ENCODE data around the gene CCDC57.

The CCDC57 gene

DNA sequence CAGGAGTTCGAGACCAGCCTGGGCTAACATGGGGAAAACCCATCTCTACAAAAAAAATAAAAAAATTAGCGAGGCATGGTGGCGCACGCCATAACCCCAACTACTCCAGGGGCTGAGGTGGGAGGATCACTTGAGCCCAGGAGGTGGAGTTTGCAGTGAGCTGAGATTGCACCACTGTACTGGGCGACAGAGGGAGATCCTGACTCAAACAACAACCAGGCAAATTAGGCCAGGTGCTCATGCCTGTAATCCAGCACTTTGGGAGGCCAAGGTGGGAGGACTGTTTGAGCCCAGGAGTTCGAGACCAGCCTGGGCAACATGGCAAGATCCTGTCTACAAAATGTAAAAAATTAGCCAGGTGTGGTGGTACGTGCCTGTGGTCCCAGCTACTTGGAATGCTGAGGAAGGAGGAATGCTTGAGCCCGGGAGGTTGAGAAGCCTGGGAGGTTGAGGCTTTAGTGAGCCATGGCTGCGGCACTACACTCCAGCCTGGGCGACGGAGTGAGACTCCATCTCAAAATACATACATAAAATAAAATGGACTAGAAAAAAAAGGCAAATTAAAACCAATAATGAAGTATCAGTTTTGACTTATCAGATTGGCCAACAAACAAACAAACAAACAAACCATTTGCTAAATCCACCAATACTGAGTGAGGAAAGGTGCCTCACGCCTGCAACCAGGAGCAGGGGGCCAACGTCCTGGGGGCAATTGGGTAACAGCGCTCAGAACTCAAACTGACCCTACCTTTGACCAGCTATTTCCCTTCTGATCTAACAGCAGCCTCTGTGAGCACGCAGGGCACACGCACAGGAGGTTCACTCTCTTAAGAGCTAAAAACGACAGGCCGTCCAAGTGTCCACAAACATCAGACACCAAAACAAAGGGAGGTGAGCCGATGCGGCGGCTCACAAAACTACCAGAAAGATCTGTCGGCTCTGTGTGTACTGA, 95.2 kb downstream of the CCDC57 start:
- no peak overlapping the region for H3K4me3 Mint-ChIP-seq
- peaks cover 17% of the 10 kb centered on the region for H3K36me3 Mint-ChIP-seq (ENCODE audit: low read depth)
- no peaks in the 10 kb centered on the region for H3K27me3 Mint-ChIP-seq
- no peak overlapping the region for H3K27ac Mint-ChIP-seq
- intact Hi-C loops (cut with micrococcal nuclease) = no loop called here
- H3K9me3 Mint-ChIP-seq = no peaks in the 10 kb centered on the region
- H3K4me1 Mint-ChIP-seq (ENCODE audit: low read depth) = peaks cover 22% of the 10 kb centered on the region

DNA sequence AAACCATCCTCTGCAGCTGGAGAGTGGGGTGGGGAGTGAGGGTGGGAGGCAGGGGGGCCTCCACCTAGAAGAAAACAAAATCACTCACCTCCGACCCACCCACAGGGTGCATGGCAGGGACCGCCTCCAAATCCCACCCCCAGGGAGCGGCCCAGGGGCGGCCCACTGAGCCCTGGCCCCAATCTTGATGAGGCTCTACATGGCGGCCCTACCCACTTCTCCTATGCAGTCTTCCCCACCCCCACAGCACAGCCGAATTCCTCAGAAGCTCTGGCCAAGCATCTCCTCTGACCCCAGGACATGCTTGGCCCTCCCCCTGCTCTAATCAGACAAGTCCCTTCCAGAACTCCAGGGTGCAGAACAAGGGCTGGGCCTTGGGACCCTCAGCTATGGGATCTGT, 96.4 kb downstream of the CCDC57 start:
- Mint-ChIP-seq H3K4me3 (no peak overlapping the region), H3K27ac (no peak overlapping the region), H3K36me3 (ENCODE audit: low read depth) (peaks cover 9% of the 10 kb centered on the region), H3K9me3 (no peaks in the 10 kb centered on the region), H3K4me1 (ENCODE audit: low read depth) (peaks cover 10% of the 10 kb centered on the region), H3K27me3 (no peaks in the 10 kb centered on the region)
- intact Hi-C loops (cut with micrococcal nuclease) = no loop called here

DNA sequence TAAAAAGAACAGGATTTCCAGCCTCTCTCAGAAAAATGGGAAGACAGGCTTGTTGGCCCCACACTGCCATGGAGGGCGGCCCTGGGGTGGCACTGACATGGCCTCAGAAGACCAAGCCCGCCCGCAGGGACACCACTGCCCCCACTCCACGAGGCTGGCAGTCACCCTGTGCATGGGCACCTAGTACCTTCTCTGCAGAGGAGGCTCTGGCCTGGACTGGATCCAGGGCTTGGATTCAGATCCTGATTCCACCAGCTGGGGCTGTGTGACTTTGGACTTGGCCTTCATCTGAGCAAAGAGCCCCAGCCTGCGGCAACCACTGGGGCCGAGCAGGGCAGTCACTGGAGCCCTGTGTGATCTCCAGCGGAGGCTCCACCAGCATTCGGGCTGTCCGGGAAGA, 97.8 kb downstream of the CCDC57 start:
- Mint-ChIP-seq H3K27me3 (no peaks in the 10 kb centered on the region), H3K4me3 (no peak overlapping the region), H3K36me3 (ENCODE audit: low read depth) (peaks cover 9% of the 10 kb centered on the region), H3K27ac (no peak overlapping the region), H3K4me1 (ENCODE audit: low read depth) (peaks cover 7% of the 10 kb centered on the region), H3K9me3 (no peaks in the 10 kb centered on the region)
- intact Hi-C loops (cut with micrococcal nuclease) = no loop called here

GRCh38 chr17:82114447-82114846, 98.2 kb downstream of the CCDC57 start:
- Mint-ChIP-seq H3K4me1 (ENCODE audit: low read depth) (peaks cover 4% of the 10 kb centered on the region), H3K4me3 (no peak overlapping the region), H3K27ac (no peak overlapping the region), H3K27me3 (no peaks in the 10 kb centered on the region), H3K9me3 (no peaks in the 10 kb centered on the region), H3K36me3 (ENCODE audit: low read depth) (peaks cover 9% of the 10 kb centered on the region)
- intact Hi-C loops (cut with micrococcal nuclease) = no loop called here

GRCh38 chr17:82113941-82114340, 98.7 kb downstream of the CCDC57 start:
- no peak overlapping the region for H3K4me3 Mint-ChIP-seq

DNA sequence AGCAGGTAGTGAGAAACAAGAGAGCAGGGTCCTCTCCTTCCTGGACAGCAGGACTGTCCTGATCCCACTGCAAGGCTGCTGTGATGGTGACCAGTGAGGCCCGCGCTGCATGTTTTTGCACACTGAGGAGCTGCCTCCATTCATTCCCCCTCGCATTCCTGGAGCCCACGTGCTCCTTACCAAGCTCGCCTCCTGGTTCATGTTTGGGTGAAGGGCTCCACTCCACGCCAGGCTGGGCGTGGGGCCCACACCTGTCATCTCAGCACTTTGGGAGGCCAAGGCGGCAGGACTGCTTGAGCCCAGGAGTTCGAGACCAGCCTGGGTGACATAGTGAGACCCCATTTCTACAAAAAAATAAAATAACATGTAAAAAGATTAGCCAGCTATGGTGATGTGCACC, 99.2 kb downstream of the CCDC57 start:
- no peak overlapping the region for H3K27ac Mint-ChIP-seq
- intact Hi-C loops (cut with micrococcal nuclease) = no loop called here
- no peaks in the 10 kb centered on the region for H3K27me3 Mint-ChIP-seq
- H3K4me3 Mint-ChIP-seq = no peak overlapping the region
- no peaks in the 10 kb centered on the region for H3K4me1 Mint-ChIP-seq (ENCODE audit: low read depth)
- H3K9me3 Mint-ChIP-seq = no peaks in the 10 kb centered on the region
- peaks cover 9% of the 10 kb centered on the region for H3K36me3 Mint-ChIP-seq (ENCODE audit: low read depth)

More at GRCh38 chr17:82113941-82114340, 98.7 kb downstream of the CCDC57 start:
- intact Hi-C loops (cut with micrococcal nuclease) = no loop called here
- H3K27ac Mint-ChIP-seq = no peak overlapping the region
- H3K9me3 Mint-ChIP-seq = no peaks in the 10 kb centered on the region
- peaks cover 9% of the 10 kb centered on the region for H3K36me3 Mint-ChIP-seq (ENCODE audit: low read depth)
- no peaks in the 10 kb centered on the region for H3K4me1 Mint-ChIP-seq (ENCODE audit: low read depth)
- no peaks in the 10 kb centered on the region for H3K27me3 Mint-ChIP-seq

DNA sequence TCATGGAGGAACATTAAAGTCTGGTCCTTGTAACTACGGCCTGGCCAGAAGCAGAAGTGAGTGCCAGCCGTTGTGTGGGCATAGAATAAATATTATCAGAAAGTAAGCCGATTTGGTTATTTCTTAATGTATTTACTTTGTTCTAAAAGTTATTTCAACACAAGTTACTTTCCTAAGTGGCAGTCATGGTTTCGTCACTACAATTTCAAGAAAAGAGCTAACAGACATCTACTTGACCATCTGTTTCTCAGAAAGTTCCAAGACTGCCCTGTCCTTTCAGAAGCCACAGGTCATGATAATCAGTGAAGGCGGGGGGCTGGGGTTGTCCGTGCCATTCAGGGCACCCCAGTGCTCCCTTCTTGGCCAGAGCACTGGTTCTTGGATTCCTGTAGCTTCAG, 99.7 kb downstream of the CCDC57 start:
- Mint-ChIP-seq H3K27me3 (no peaks in the 10 kb centered on the region), H3K27ac (no peak overlapping the region), H3K36me3 (ENCODE audit: low read depth) (peaks cover 9% of the 10 kb centered on the region), H3K9me3 (no peaks in the 10 kb centered on the region), H3K4me3 (no peak overlapping the region), H3K4me1 (ENCODE audit: low read depth) (no peaks in the 10 kb centered on the region)
- intact Hi-C loops (cut with micrococcal nuclease) = no loop called here

DNA sequence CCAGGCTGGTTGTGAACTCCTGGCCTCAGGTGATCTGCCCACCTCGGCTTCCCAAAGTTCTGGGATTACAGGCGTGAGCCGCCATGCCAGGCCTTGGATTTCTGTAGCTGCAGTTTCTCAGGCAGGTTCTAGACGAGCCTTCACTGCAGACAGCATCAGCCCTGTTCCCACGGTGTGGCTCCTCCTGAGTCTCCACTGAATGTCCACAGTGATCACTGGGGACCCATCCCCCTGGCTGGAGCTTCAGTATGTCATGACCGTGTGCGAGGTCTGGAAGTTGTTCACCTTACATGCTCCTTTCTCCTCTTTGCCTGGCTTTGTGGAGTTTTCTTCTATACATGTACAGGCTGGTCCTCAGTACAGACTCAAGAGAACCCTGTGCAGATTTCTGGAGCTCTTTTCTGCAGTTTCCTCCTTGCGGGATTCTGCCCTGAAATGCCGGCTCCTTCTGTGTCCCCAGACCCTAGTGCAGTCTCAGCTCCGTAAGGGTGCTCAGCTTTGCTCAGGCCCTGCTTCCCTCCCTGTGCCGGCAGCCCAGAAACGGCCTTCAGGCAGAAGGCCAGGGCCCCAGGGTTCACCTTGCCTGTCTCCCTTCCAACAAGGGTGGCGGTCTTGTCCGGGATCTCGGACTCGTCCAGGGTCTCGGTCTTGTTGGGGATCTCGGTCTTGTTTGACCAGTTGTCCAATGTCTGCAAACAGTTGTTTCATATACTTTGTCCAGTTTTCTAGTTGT, 100.3 kb downstream of the CCDC57 start:
- no peaks in the 10 kb centered on the region for H3K9me3 Mint-ChIP-seq
- no peak overlapping the region for H3K27ac Mint-ChIP-seq
- no peak overlapping the region for H3K4me3 Mint-ChIP-seq
- peaks cover 2% of the 10 kb centered on the region for H3K4me1 Mint-ChIP-seq (ENCODE audit: low read depth)
- H3K36me3 Mint-ChIP-seq (ENCODE audit: low read depth) = peaks cover 9% of the 10 kb centered on the region
- H3K27me3 Mint-ChIP-seq = no peaks in the 10 kb centered on the region
- intact Hi-C loops (cut with micrococcal nuclease) = no loop called here

- H3K9me3 Mint-ChIP-seq = no peaks in the 10 kb centered on the region
- intact Hi-C loops (cut with micrococcal nuclease) = no loop called here
- peaks cover 9% of the 10 kb centered on the region for H3K36me3 Mint-ChIP-seq (ENCODE audit: low read depth)
- no peaks in the 10 kb centered on the region for H3K27me3 Mint-ChIP-seq
- H3K4me3 Mint-ChIP-seq = no peak overlapping the region
- no peak overlapping the region for H3K27ac Mint-ChIP-seq
- H3K4me1 Mint-ChIP-seq (ENCODE audit: low read depth) = peaks cover 22% of the 10 kb centered on the region
Observed at GRCh38 chr17:82110298-82110697, 102.3 kb downstream of the CCDC57 start.

- H3K27ac Mint-ChIP-seq = no peak overlapping the region
- peaks cover 9% of the 10 kb centered on the region for H3K36me3 Mint-ChIP-seq (ENCODE audit: low read depth)
- H3K9me3 Mint-ChIP-seq = no peaks in the 10 kb centered on the region
- peaks cover 25% of the 10 kb centered on the region for H3K4me1 Mint-ChIP-seq (ENCODE audit: low read depth)
- intact Hi-C loops (cut with micrococcal nuclease) = loop anchor here (10.0 kb wide), 1 partner anchor 74 kb away; the partner anchor contains the start of genes DCXR and RAC3
- H3K4me3 Mint-ChIP-seq = no peak overlapping the region
- H3K27me3 Mint-ChIP-seq = no peaks in the 10 kb centered on the region
Observed at GRCh38 chr17:82108961-82109475, 103.6 kb downstream of the CCDC57 start.

DNA sequence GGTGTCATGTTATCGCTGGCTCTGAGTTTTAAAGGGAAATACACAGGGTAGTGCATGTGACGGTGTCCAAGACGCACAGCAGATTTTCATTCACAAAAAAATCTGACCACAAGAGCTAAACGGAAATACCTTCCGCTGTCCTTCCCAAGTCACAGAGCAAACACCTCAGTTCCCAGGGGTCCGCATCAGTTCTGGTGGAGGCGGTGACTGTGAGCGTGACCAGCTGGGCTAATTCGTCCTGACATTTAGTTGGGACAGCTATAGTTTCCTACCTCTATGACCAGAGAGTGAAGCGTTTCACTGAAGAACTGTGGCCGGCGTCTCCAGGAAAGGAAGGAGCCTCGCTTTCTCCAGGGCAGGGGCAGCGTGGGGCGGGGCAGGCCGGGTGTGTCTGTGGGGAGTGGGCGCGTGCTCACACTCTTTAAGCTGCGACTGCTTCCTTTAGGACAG, 104.1 kb downstream of the CCDC57 start:
- Mint-ChIP-seq H3K27me3 (no peaks in the 10 kb centered on the region), H3K9me3 (no peaks in the 10 kb centered on the region), H3K4me1 (ENCODE audit: low read depth) (peaks cover 25% of the 10 kb centered on the region), H3K4me3 (no peak overlapping the region), H3K27ac (no peak overlapping the region), H3K36me3 (ENCODE audit: low read depth) (peaks cover 7% of the 10 kb centered on the region)
- intact Hi-C loops (cut with micrococcal nuclease) = loop anchor here (10.0 kb wide), 1 partner anchor 74 kb away; the partner anchor contains the start of genes DCXR and RAC3

DNA sequence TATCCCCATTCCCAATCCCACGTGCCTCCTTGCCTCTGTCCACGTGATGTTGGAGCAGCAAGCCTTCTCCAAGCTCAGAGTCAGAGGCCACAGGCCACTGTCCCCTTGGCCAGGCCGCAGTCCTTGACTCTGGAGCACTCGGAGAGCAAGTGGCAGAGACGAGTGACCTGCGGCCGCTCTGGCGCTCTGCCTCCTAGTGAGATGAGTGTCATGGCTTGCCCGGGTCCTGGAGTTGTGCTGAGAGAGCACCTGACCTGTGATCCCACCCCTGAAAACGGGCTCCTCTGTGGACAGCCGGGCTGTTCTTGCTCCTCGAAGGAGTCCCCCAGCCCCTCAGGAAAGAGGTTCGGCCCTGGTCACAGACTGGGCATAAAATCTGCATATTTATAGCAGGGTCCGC, 104.6 kb downstream of the CCDC57 start:
- Mint-ChIP-seq H3K27ac (no peak overlapping the region), H3K4me1 (ENCODE audit: low read depth) (peaks cover 28% of the 10 kb centered on the region), H3K9me3 (no peaks in the 10 kb centered on the region), H3K4me3 (no peak overlapping the region), H3K36me3 (ENCODE audit: low read depth) (peaks cover 2% of the 10 kb centered on the region), H3K27me3 (no peaks in the 10 kb centered on the region)
- intact Hi-C loops (cut with micrococcal nuclease) = loop anchor here (10.0 kb wide), 1 partner anchor 73 kb away; the partner anchor contains the start of genes DCXR and RAC3

- Mint-ChIP-seq H3K4me1 (ENCODE audit: low read depth) (peaks cover 31% of the 10 kb centered on the region), H3K27me3 (no peaks in the 10 kb centered on the region), H3K36me3 (ENCODE audit: low read depth) (no peaks in the 10 kb centered on the region), H3K9me3 (no peaks in the 10 kb centered on the region), H3K4me3 (no peak overlapping the region), H3K27ac (peak overlapping the region; percentile 92)
- intact Hi-C loops (cut with micrococcal nuclease) = loop anchor here (10.0 kb wide), 1 partner anchor 73 kb away; the partner anchor contains the start of genes DCXR and RAC3
Observed at GRCh38 chr17:82107341-82107860, 105.2 kb downstream of the CCDC57 start.
